ENCODE results near the gene LRRN4. TPM values are rescaled to one million over a fixed set of nuclear protein-coding genes. Genes with fewer than 3 reads are reported as not detected.

Gene LRRN4
- total RNA-seq, 2 experiments from 2014 or later: not detected

DNA sequence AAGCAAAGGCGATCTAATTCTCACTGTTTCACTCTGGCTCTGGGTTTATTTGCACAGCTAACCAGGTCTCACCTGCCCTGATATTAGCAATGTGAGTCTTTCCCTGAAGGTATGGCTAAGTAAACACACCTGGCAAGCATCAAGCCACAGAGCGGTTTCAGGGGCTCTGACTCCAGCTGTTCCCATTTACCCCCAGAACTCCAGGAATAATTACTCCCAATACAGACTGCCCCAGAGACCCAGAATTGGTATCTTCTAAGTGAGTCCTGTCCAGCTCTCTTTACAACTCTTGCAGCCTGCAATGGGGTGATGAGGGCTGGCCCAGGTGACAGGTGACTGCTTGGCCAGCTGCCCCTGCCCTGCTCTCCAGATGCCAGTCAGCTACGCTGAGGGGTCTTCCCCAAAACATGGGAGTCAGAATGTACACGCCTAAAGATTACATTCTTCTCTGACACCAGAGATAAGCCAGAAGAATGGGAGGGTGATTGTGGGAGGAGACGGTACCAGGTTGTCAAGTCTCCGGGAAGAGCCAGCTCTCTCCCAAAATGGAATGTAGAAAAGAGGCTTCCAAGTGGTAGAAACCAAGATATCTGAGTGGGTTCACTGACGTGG is 4.9 kb upstream of the LRRN4 start:
- DNase-seq (ENCODE audit: low spot score): no peak
- TF ChIP-seq, protein P1, sequence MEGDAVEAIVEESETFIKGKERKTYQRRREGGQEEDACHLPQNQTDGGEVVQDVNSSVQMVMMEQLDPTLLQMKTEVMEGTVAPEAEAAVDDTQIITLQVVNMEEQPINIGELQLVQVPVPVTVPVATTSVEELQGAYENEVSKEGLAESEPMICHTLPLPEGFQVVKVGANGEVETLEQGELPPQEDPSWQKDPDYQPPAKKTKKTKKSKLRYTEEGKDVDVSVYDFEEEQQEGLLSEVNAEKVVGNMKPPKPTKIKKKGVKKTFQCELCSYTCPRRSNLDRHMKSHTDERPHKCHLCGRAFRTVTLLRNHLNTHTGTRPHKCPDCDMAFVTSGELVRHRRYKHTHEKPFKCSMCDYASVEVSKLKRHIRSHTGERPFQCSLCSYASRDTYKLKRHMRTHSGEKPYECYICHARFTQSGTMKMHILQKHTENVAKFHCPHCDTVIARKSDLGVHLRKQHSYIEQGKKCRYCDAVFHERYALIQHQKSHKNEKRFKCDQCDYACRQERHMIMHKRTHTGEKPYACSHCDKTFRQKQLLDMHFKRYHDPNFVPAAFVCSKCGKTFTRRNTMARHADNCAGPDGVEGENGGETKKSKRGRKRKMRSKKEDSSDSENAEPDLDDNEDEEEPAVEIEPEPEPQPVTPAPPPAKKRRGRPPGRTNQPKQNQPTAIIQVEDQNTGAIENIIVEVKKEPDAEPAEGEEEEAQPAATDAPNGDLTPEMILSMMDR (conservative IDR thresholded peaks at IDR 0.05; ENCODE audit: low read length): no peak
- no peak for TF ChIP-seq EZH2phosphoT487 (IDR thresholded peaks at IDR 0.05; ENCODE audit: borderline replicate concordance, low read depth, low read length)
- Histone ChIP-seq H3K9me3 (ENCODE audit: low read length) (no peaks in the 10 kb centered on the region), H3K36me3 (ENCODE audit: insufficient read depth, low read length) (no peaks in the 10 kb centered on the region), H2AFZ (ENCODE audit: low read length) (no peak overlapping the region), H3K4me3 (ENCODE audit: low read depth, low read length, poor library complexity, severe bottlenecking) (no peak overlapping the region), H3K79me2 (ENCODE audit: insufficient read depth, low read depth, low read length) (no peaks in the 10 kb centered on the region), H3K4me1 (ENCODE audit: insufficient read depth, low read length, poor library complexity, severe bottlenecking) (no peaks in the 10 kb centered on the region), H3K4me2 (ENCODE audit: low read length) (no peak overlapping the region), H4K20me1 (ENCODE audit: insufficient read depth, low read length) (no peaks in the 10 kb centered on the region), H3K9me2 (ENCODE audit: insufficient read depth, low read length) (no peaks in the 10 kb centered on the region), H3K27ac (ENCODE audit: low read depth, low read length, poor library complexity, severe bottlenecking) (no peak overlapping the region)
- no TSS peak for BruUV-seq (replicated peaks)
- CTCF ChIA-PET (ENCODE audit: unreplicated experiment): no interaction called here
- POLR2A ChIA-PET: interaction anchor here (0.7 kb wide), 1 partner anchor 25 kb away, joined by 3 read pairs; no protein-coding TSS in a partner anchor
- intact Hi-C loops (cut with micrococcal nuclease; ENCODE audit: unreplicated experiment): no loop called here

DNA sequence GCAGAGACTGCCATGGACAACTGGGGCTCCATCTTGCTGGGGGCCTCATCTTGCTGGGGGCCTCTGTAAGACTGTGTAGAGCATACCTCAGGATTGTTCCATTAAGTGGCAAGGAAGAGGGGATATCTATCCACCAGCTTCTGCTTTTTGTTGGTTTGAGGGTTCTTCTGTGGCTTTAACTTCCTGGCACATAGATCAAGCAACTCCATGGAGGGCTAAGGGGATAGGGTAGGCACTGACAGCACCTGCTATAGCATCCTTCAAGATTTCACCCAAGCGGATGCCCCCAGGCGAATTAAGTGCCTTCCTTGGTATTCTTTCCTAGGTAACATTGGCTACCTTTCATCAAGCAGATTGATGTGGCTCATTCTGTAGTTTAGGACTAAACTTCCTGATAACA is 3.8 kb upstream of the LRRN4 start:
- ChIA-PET POLR2A (no interaction called here), CTCF (ENCODE audit: unreplicated experiment) (no interaction called here)
- no peaks in the 10 kb centered on the region for H3K79me2 ChIP-seq (ENCODE audit: insufficient read depth, low read depth, low read length)
- TF ChIP-seq, protein P1 (conservative IDR thresholded peaks at IDR 0.05; ENCODE audit: low read length): no peak
- TF ChIP-seq EZH2phosphoT487 (IDR thresholded peaks at IDR 0.05; ENCODE audit: borderline replicate concordance, low read depth, low read length): no peak
- H2AFZ ChIP-seq (ENCODE audit: low read length): no peak overlapping the region
- no peak overlapping the region for H3K4me2 ChIP-seq (ENCODE audit: low read length)
- H3K9me2 ChIP-seq (ENCODE audit: insufficient read depth, low read length): no peaks in the 10 kb centered on the region
- no peaks in the 10 kb centered on the region for H3K4me1 ChIP-seq (ENCODE audit: insufficient read depth, low read length, poor library complexity, severe bottlenecking)
- intact Hi-C loops (cut with micrococcal nuclease; ENCODE audit: unreplicated experiment): no loop called here
- BruUV-seq (replicated peaks): no TSS peak
- H3K4me3 ChIP-seq (ENCODE audit: low read depth, low read length, poor library complexity, severe bottlenecking): no peak overlapping the region
- H3K27ac ChIP-seq (ENCODE audit: low read depth, low read length, poor library complexity, severe bottlenecking): no peak overlapping the region
- DNase-seq (ENCODE audit: low spot score): no peak
- H4K20me1 ChIP-seq (ENCODE audit: insufficient read depth, low read length): no peaks in the 10 kb centered on the region
- H3K9me3 ChIP-seq (ENCODE audit: low read length): no peaks in the 10 kb centered on the region
- H3K36me3 ChIP-seq (ENCODE audit: insufficient read depth, low read length): no peaks in the 10 kb centered on the region

DNA sequence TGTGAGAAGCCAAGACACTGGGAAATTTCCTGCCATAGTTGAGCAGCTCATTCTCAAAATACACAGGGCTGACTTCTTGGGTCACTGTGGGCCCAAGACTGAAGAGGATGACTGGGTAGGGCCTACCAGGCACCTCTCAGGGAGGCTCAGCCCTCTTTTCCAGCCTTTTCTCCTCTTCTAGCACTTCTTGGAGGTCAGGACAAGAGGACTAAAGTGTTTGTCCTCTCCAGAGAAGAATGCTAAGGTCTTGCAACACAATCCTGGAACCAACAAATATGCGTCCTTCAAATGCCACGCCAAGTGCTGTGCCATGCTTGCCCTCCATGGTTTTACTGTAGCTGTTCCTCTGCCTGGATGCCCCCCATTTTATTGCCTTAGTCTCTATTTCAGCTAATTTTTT is 3.3 kb upstream of the LRRN4 start:
- POLR2A ChIA-PET: no interaction called here
- no peak overlapping the region for H3K4me3 ChIP-seq (ENCODE audit: low read depth, low read length, poor library complexity, severe bottlenecking)
- H3K4me1 ChIP-seq (ENCODE audit: insufficient read depth, low read length, poor library complexity, severe bottlenecking): no peaks in the 10 kb centered on the region
- no peak for DNase-seq (ENCODE audit: low spot score)
- TF ChIP-seq EZH2phosphoT487 (IDR thresholded peaks at IDR 0.05; ENCODE audit: borderline replicate concordance, low read depth, low read length): no peak
- TF ChIP-seq, protein P1 (conservative IDR thresholded peaks at IDR 0.05; ENCODE audit: low read length): no peak
- H3K9me3 ChIP-seq (ENCODE audit: low read length): no peaks in the 10 kb centered on the region
- no peaks in the 10 kb centered on the region for H3K36me3 ChIP-seq (ENCODE audit: insufficient read depth, low read length)
- H3K4me2 ChIP-seq (ENCODE audit: low read length): no peak overlapping the region
- no peaks in the 10 kb centered on the region for H4K20me1 ChIP-seq (ENCODE audit: insufficient read depth, low read length)
- CTCF ChIA-PET (ENCODE audit: unreplicated experiment): no interaction called here
- intact Hi-C loops (cut with micrococcal nuclease; ENCODE audit: unreplicated experiment): no loop called here
- no peak overlapping the region for H3K27ac ChIP-seq (ENCODE audit: low read depth, low read length, poor library complexity, severe bottlenecking)
- no peaks in the 10 kb centered on the region for H3K79me2 ChIP-seq (ENCODE audit: insufficient read depth, low read depth, low read length)
- H2AFZ ChIP-seq (ENCODE audit: low read length): no peak overlapping the region
- no peaks in the 10 kb centered on the region for H3K9me2 ChIP-seq (ENCODE audit: insufficient read depth, low read length)
- no TSS peak for BruUV-seq (replicated peaks)
